Limb (tissue), 2 donors: Measurements from ENCODE around the gene R3HDM4.
"Not testable (repeated sequence)": the region's sequence is repeated elsewhere in the genome, so short reads cannot be mapped to it uniquely, and the experiment has no call there.

Experiments used
- DNase-seq, 2 donors: peaks; one replicate each; pipeline ENCODE4 v3.0.0-alpha.2; 2016; ENCODE audit errors: extremely low spot score in 2 of 2

Gene R3HDM4

GRCh38 chr19:861756-862580 is 51.1 kb downstream of the R3HDM4 start:
- no peak for DNase-seq

- DNase-seq = no peak
Observed at GRCh38 chr19:861141-861755, 51.8 kb downstream of the R3HDM4 start.

- DNase-seq = no peak
Observed at GRCh38 chr19:858868-859843, 53.9 kb downstream of the R3HDM4 start, which contains the start of gene CFD. Gene CFD, plus strand, starts transcription at chr19:859664. Its CDS starts 26 bp downstream, at chr19:859690.

- DNase-seq = no peak
Observed at GRCh38 chr19:858284-858683, 54.7 kb downstream of the R3HDM4 start.

GRCh38 chr19:855566-856120 is 57.4 kb downstream of the R3HDM4 start:
- no peak for DNase-seq

- DNase-seq = no peak
Observed at GRCh38 chr19:855142-855541, 57.9 kb downstream of the R3HDM4 start.

GRCh38 chr19:854549-854948 is 58.5 kb downstream of the R3HDM4 start:
- DNase-seq = no peak

GRCh38 chr19:853614-854220 is 59.3 kb downstream of the R3HDM4 start:
- not testable (repeated sequence) for DNase-seq

GRCh38 chr19:853014-853585 is 59.9 kb downstream of the R3HDM4 start:
- no peak for DNase-seq

GRCh38 chr19:852136-853013 is 60.6 kb downstream of the R3HDM4 start, which contains the start of gene ELANE:
Gene ELANE, plus strand, starts transcription at chr19:852303. Its CDS starts 26 bp downstream, at chr19:852329.
- DNase-seq = no peak

GRCh38 chr19:850979-851335 is 62.1 kb downstream of the R3HDM4 start:
- DNase-seq = no peak

- DNase-seq = peak; percentile 42 to 68
Observed at GRCh38 chr19:850221-850978, 62.6 kb downstream of the R3HDM4 start.

- DNase-seq = not testable (repeated sequence)
Observed at GRCh38 chr19:849195-849594, 63.8 kb downstream of the R3HDM4 start.

GRCh38 chr19:848386-848921 is 64.6 kb downstream of the R3HDM4 start:
- no peak for DNase-seq
